HEK293 (cell line): Measurements from ENCODE around the gene HOXC11.

ENCODE experiments used
- HOXA7 ChIP-seq: sonication (generic); formaldehyde crosslinking; IDR thresholded peaks from 2 replicates; pipeline ENCODE4 v1.8.1; 2022; ENCODE audit warnings: missing genetic modification reagents, borderline replicate concordance
- KLF1 ChIP-seq: fragments of 450-650 bp; formaldehyde crosslinking; IDR thresholded peaks from 2 replicates; pipeline ENCODE4 v1.5.1; 2016; ENCODE audit warnings: missing biosample characterization, missing genetic modification characterization
- KLF8 ChIP-seq: fragments of 450-650 bp; formaldehyde crosslinking; IDR thresholded peaks from 2 replicates; pipeline ENCODE4 v1.5.1; 2016; ENCODE audit warnings: missing biosample characterization, missing genetic modification characterization
- KLF9 ChIP-seq: fragments of 450-650 bp; formaldehyde crosslinking; IDR thresholded peaks from 2 replicates; pipeline ENCODE4 v1.5.1; 2016; ENCODE audit warnings: missing biosample characterization, missing genetic modification characterization, low read depth
- OSR2 ChIP-seq: fragments of 450-650 bp; formaldehyde crosslinking; IDR thresholded peaks from 2 replicates; pipeline ENCODE4 v1.5.1; 2016; ENCODE audit warnings: missing biosample characterization, missing genetic modification characterization
- PBX3 ChIP-seq: sonication (generic); formaldehyde crosslinking; IDR thresholded peaks from 2 replicates; pipeline ENCODE4 v1.8.1; 2022; ENCODE audit warnings: mild to moderate bottlenecking, moderate library complexity, missing genetic modification reagents
- PRDM10 ChIP-seq: fragments of 450-650 bp; formaldehyde crosslinking; IDR thresholded peaks from 2 replicates; pipeline ENCODE4 v1.5.1; 2016; ENCODE audit warnings: missing biosample characterization, missing genetic modification characterization
- REST ChIP-seq: fragments of 450-650 bp; formaldehyde crosslinking; IDR thresholded peaks from 2 replicates; pipeline ENCODE4 v1.5.1; 2016; ENCODE audit warnings: missing biosample characterization, missing genetic modification characterization
- SALL2 ChIP-seq: fragments of 450-650 bp; formaldehyde crosslinking; IDR thresholded peaks from 2 replicates; pipeline ENCODE4 v1.5.0; 2017; ENCODE audit warnings: missing biosample characterization, mild to moderate bottlenecking, missing genetic modification characterization, borderline replicate concordance
- SP2 ChIP-seq: fragments of 450-650 bp; formaldehyde crosslinking; IDR thresholded peaks from 2 replicates; pipeline ENCODE4 v1.5.1; 2016; ENCODE audit warnings: missing biosample characterization, missing genetic modification characterization
- YY2 ChIP-seq: fragments of 450-650 bp; formaldehyde crosslinking; IDR thresholded peaks from 2 replicates; pipeline ENCODE4 v1.5.1; 2016; ENCODE audit warnings: missing biosample characterization, missing genetic modification characterization
- ZBTB7A ChIP-seq: fragments of 450-650 bp; formaldehyde crosslinking; IDR thresholded peaks from 2 replicates; pipeline ENCODE4 v1.5.1; 2016; ENCODE audit warnings: low read depth, missing biosample characterization, missing genetic modification characterization
- ZFP41 ChIP-seq: fragments of 450-650 bp; formaldehyde crosslinking; IDR thresholded peaks from 2 replicates; pipeline ENCODE4 v1.5.1; 2016; ENCODE audit warnings: missing biosample characterization, missing genetic modification characterization, borderline replicate concordance
- ZNF174 ChIP-seq: fragments of 450-650 bp; formaldehyde crosslinking; IDR thresholded peaks from 2 replicates; pipeline ENCODE4 v1.5.0; 2017; ENCODE audit warnings: missing biosample characterization, mild to moderate bottlenecking, missing genetic modification characterization
- ZNF184 ChIP-seq: fragments of 450-650 bp; IDR thresholded peaks from 2 replicates; pipeline ENCODE4 v1.5.1; 2018; ENCODE audit warnings: missing biosample characterization, mild to moderate bottlenecking, missing genetic modification characterization
- ZNF2 ChIP-seq: fragments of 450-650 bp; formaldehyde crosslinking; IDR thresholded peaks from 2 replicates; pipeline ENCODE4 v1.5.1; 2016; ENCODE audit warnings: missing biosample characterization, missing genetic modification characterization
- ZNF223 ChIP-seq: fragments of 450-650 bp; formaldehyde crosslinking; IDR thresholded peaks from 2 replicates; pipeline ENCODE4 v1.5.1; 2016; ENCODE audit warnings: missing biosample characterization, missing genetic modification characterization
- ZNF248 ChIP-seq: fragments of 450-650 bp; formaldehyde crosslinking; IDR thresholded peaks from 2 replicates; pipeline ENCODE4 v1.5.1; 2017; ENCODE audit warnings: missing biosample characterization, missing genetic modification characterization
- ZNF302 ChIP-seq: fragments of 450-650 bp; formaldehyde crosslinking; IDR thresholded peaks from 2 replicates; pipeline ENCODE4 v1.5.1; 2016; ENCODE audit warnings: missing biosample characterization, missing genetic modification characterization, low read depth
- ZNF37A ChIP-seq: fragments of 450-650 bp; IDR thresholded peaks from 2 replicates; pipeline ENCODE4 v1.5.1; 2018; ENCODE audit warnings: missing biosample characterization, missing genetic modification characterization
- ZNF548 ChIP-seq: fragments of 450-650 bp; formaldehyde crosslinking; IDR thresholded peaks from 2 replicates; pipeline ENCODE4 v1.5.1; 2016; ENCODE audit warnings: missing biosample characterization, missing genetic modification characterization
- ZNF555 ChIP-seq: fragments of 450-650 bp; formaldehyde crosslinking; conservative IDR thresholded peaks from 2 replicates; pipeline ENCODE4 v1.5.1; 2017; ENCODE audit warnings: missing biosample characterization, mild to moderate bottlenecking, missing genetic modification characterization, inconsistent platforms
- ZNF560 ChIP-seq: fragments of 450-650 bp; formaldehyde crosslinking; IDR thresholded peaks from 2 replicates; pipeline ENCODE4 v1.5.1; 2017; ENCODE audit warnings: missing biosample characterization, missing genetic modification characterization, borderline replicate concordance
- ZNF561 ChIP-seq: fragments of 450-650 bp; IDR thresholded peaks from 2 replicates; pipeline ENCODE4 v1.5.1; 2018; ENCODE audit warnings: missing biosample characterization, missing genetic modification characterization, borderline replicate concordance
- ZNF580 ChIP-seq: fragments of 450-650 bp; formaldehyde crosslinking; IDR thresholded peaks from 2 replicates; pipeline ENCODE4 v1.5.1; 2016; ENCODE audit warnings: missing biosample characterization, missing genetic modification characterization
- ZNF621 ChIP-seq: fragments of 450-650 bp; formaldehyde crosslinking; IDR thresholded peaks from 2 replicates; pipeline ENCODE4 v1.5.1; 2017; ENCODE audit warnings: missing biosample characterization, missing genetic modification characterization
- ZNF623 ChIP-seq: fragments of 450-650 bp; formaldehyde crosslinking; IDR thresholded peaks from 2 replicates; pipeline ENCODE4 v1.5.1; 2016; ENCODE audit warnings: missing biosample characterization, missing genetic modification characterization
- ZNF626 ChIP-seq: fragments of 450-650 bp; sonication (Bioruptor Pico); formaldehyde crosslinking; IDR thresholded peaks from 2 replicates; pipeline ENCODE4 v1.5.1; 2018; ENCODE audit warnings: missing biosample characterization, missing genetic modification characterization, inconsistent platforms
- ZNF629 ChIP-seq: fragments of 450-650 bp; formaldehyde crosslinking; IDR thresholded peaks from 2 replicates; pipeline ENCODE4 v1.5.1; 2017; ENCODE audit warnings: missing biosample characterization, missing genetic modification characterization
- ZNF639 ChIP-seq: fragments of 450-650 bp; formaldehyde crosslinking; IDR thresholded peaks from 2 replicates; pipeline ENCODE4 v1.5.1; 2016; ENCODE audit warnings: missing biosample characterization, missing genetic modification characterization
- ZNF701 ChIP-seq: fragments of 450-650 bp; formaldehyde crosslinking; IDR thresholded peaks from 2 replicates; pipeline ENCODE4 v1.5.1; 2016; ENCODE audit warnings: missing biosample characterization, missing genetic modification characterization

HOXC11 gene

GRCh38 chr12:54017027-54017788 is 44.3 kb downstream of the HOXC11 start (continued):
- TF ChIP-seq PRDM10 (tag by site-specific recombination), result 0 out of 2 replicates have a peak, but pooled peaks have one; percentile 37
- TF ChIP-seq SALL2 (tag by site-specific recombination), result no peak
- no peak for TF ChIP-seq ZFP41 (tag by site-specific recombination)
- no peak for TF ChIP-seq ZNF302 (tag by site-specific recombination)
- no peak for TF ChIP-seq ZNF37A (tag by site-specific recombination)
- TF ChIP-seq KLF1, result no peak; the same call in 1 of the 2 replicates
- TF ChIP-seq ZNF548 (tag by site-specific recombination), result no peak
- 0 out of 2 replicates have a peak, but pooled peaks have one; percentile 21 for TF ChIP-seq REST (tag by site-specific recombination)
- no peak for TF ChIP-seq ZNF248 (tag by site-specific recombination)
- no peak for TF ChIP-seq ZNF561 (tag by site-specific recombination)
- TF ChIP-seq ZNF639, result no peak
- TF ChIP-seq ZNF555, result no peak
- no peak for TF ChIP-seq ZNF701
- no peak for TF ChIP-seq ZNF621 (tag by site-specific recombination)
- TF ChIP-seq YY2 (tag by site-specific recombination), result no peak
- no peak for TF ChIP-seq ZNF626
- no peak for TF ChIP-seq ZNF223 (tag by site-specific recombination)
- 0 out of 2 replicates have a peak, but pooled peaks have one; percentile 15 for TF ChIP-seq KLF9 (tag by site-specific recombination)
- no peak for TF ChIP-seq ZNF560 (tag by site-specific recombination)
- TF ChIP-seq ZNF623 (tag by site-specific recombination), result no peak
- TF ChIP-seq ZBTB7A, result peak; percentile 89; the same call in 1 of the 2 replicates
- peak; percentile 88 for TF ChIP-seq OSR2
- peak; percentile 48; the same call in 1 of the 2 replicates for TF ChIP-seq KLF8 (tag by site-specific recombination)
- peak; percentile 64 for TF ChIP-seq SP2 (tag by site-specific recombination)
- TF ChIP-seq ZNF629 (tag by site-specific recombination), result peak; percentile 42
- no peak for TF ChIP-seq ZNF174 (tag by site-specific recombination)
- TF ChIP-seq ZNF2 (tag by site-specific recombination), result peak; percentile 76
- no peak for TF ChIP-seq ZNF184 (tag by site-specific recombination)
- TF ChIP-seq ZNF580 (tag by site-specific recombination), result peak; percentile 31; the same call in 1 of the 2 replicates
- no peak for TF ChIP-seq PBX3
- no peak for TF ChIP-seq HOXA7
